ENCODE data around the gene SRGAP2B. TPM values are rescaled to one million over a fixed set of nuclear protein-coding genes. Genes with fewer than 3 reads are reported as not detected.
"Not testable (repeated sequence)": the region's sequence is repeated elsewhere in the genome, so short reads cannot be mapped to it uniquely, and the experiment has no call there.

SRGAP2B gene
- polyA plus RNA-seq, 3 donors: 5.8 to 25.5 (median 7.0) TPM

- H3K9ac ChIP-seq (ENCODE audit: insufficient read depth, low read length, poor library complexity, severe bottlenecking); H3K4me2 ChIP-seq (replicated peaks; ENCODE audit: extremely low read depth, low read length, poor library complexity, severe bottlenecking); DNase-seq; H3K27ac Mint-ChIP-seq; H3K9me3 ChIP-seq (replicated peaks in 1 of 2; ENCODE audit: control insufficient read depth in 1 of 2, insufficient read depth in 1 of 2, low read length in 2 of 2); H3K27ac ChIP-seq (ENCODE audit: low read depth in 1 of 2, low read length in 2 of 2); H3K27me3 ChIP-seq (ENCODE audit: control insufficient read depth in 2 of 2, insufficient read depth in 2 of 2, low read length in 2 of 2); H3K27me3 Mint-ChIP-seq (ENCODE audit: low read depth in 3 of 3); H4K20me1 ChIP-seq (ENCODE audit: insufficient read depth, low read length); H3K36me3 ChIP-seq (replicated peaks in 1 of 2; ENCODE audit: control insufficient read depth in 1 of 2, insufficient read depth in 2 of 2, low read length in 2 of 2); intact Hi-C loops (cut with micrococcal nuclease); H3K4me3 ChIP-seq (replicated peaks in 1 of 3; ENCODE audit: low read depth in 2 of 3, low read length in 3 of 3); H3K9me3 Mint-ChIP-seq; H2AFZ ChIP-seq (ENCODE audit: insufficient read depth, low read depth, low read length, poor library complexity, severe bottlenecking); H3K36me3 Mint-ChIP-seq; H3K79me2 ChIP-seq (ENCODE audit: insufficient read depth, low read length); H3K4me3 Mint-ChIP-seq; H3K4me1 ChIP-seq (ENCODE audit: control insufficient read depth in 1 of 2, insufficient read depth in 2 of 2, low read length in 2 of 2); H3K4me1 Mint-ChIP-seq: not testable (repeated sequence)
- no CpG with 5 or more reads among the region's 5 CpGs for whole genome bisulfite sequencing (ENCODE audit: insufficient coverage)
These were observed 115.0 kb downstream of the SRGAP2B start for GRCh38 chr1:144979960-144980595.

DNA sequence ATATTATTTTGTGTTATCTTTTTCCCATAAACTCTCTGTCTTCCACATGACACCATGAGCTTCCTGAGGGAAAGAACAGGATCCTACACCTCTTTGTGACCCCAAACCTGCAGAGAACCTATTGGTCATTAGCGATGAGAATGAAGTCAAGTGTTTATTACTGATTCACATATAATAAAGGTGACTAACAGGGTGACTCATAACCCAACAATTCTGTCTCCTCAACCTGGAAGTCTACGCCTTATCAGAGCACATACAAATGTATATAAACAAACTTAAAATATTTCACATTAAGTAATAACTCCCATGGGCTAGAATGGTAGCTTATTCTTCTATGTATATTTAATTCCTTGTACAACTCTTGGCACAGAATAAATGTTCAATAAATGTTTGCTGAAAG lies 117.3 kb downstream of the SRGAP2B start:
- H3K27ac Mint-ChIP-seq; H3K27me3 Mint-ChIP-seq (ENCODE audit: low read depth in 3 of 3); H3K36me3 ChIP-seq (replicated peaks in 1 of 2; ENCODE audit: control insufficient read depth in 1 of 2, insufficient read depth in 2 of 2, low read length in 2 of 2); H3K4me1 Mint-ChIP-seq; H3K27ac ChIP-seq (ENCODE audit: low read depth in 1 of 2, low read length in 2 of 2); H3K4me3 ChIP-seq (replicated peaks in 1 of 3; ENCODE audit: low read depth in 2 of 3, low read length in 3 of 3); H3K27me3 ChIP-seq (ENCODE audit: control insufficient read depth in 2 of 2, insufficient read depth in 2 of 2, low read length in 2 of 2); H2AFZ ChIP-seq (ENCODE audit: insufficient read depth, low read depth, low read length, poor library complexity, severe bottlenecking); H3K4me3 Mint-ChIP-seq; H3K9ac ChIP-seq (ENCODE audit: insufficient read depth, low read length, poor library complexity, severe bottlenecking); DNase-seq; H3K9me3 ChIP-seq (replicated peaks in 1 of 2; ENCODE audit: control insufficient read depth in 1 of 2, insufficient read depth in 1 of 2, low read length in 2 of 2); H3K79me2 ChIP-seq (ENCODE audit: insufficient read depth, low read length); H4K20me1 ChIP-seq (ENCODE audit: insufficient read depth, low read length); H3K4me1 ChIP-seq (ENCODE audit: control insufficient read depth in 1 of 2, insufficient read depth in 2 of 2, low read length in 2 of 2); H3K9me3 Mint-ChIP-seq; H3K36me3 Mint-ChIP-seq; intact Hi-C loops (cut with micrococcal nuclease); H3K4me2 ChIP-seq (replicated peaks; ENCODE audit: extremely low read depth, low read length, poor library complexity, severe bottlenecking): not testable (repeated sequence)
- no CpG with 5 or more reads among the region's 2 CpGs for WGBS (ENCODE audit: insufficient coverage)

- H3K4me3 Mint-ChIP-seq; H3K36me3 Mint-ChIP-seq; H3K4me2 ChIP-seq (replicated peaks; ENCODE audit: extremely low read depth, low read length, poor library complexity, severe bottlenecking); H3K27me3 ChIP-seq (ENCODE audit: control insufficient read depth in 2 of 2, insufficient read depth in 2 of 2, low read length in 2 of 2); H3K4me3 ChIP-seq (replicated peaks in 1 of 3; ENCODE audit: low read depth in 2 of 3, low read length in 3 of 3); H3K79me2 ChIP-seq (ENCODE audit: insufficient read depth, low read length); H3K9ac ChIP-seq (ENCODE audit: insufficient read depth, low read length, poor library complexity, severe bottlenecking); DNase-seq; H3K9me3 ChIP-seq (replicated peaks in 1 of 2; ENCODE audit: control insufficient read depth in 1 of 2, insufficient read depth in 1 of 2, low read length in 2 of 2); H3K36me3 ChIP-seq (replicated peaks in 1 of 2; ENCODE audit: control insufficient read depth in 1 of 2, insufficient read depth in 2 of 2, low read length in 2 of 2); H3K27ac ChIP-seq (ENCODE audit: low read depth in 1 of 2, low read length in 2 of 2); H3K4me1 ChIP-seq (ENCODE audit: control insufficient read depth in 1 of 2, insufficient read depth in 2 of 2, low read length in 2 of 2); intact Hi-C loops (cut with micrococcal nuclease); H3K4me1 Mint-ChIP-seq; H4K20me1 ChIP-seq (ENCODE audit: insufficient read depth, low read length); H3K27me3 Mint-ChIP-seq (ENCODE audit: low read depth in 3 of 3); H2AFZ ChIP-seq (ENCODE audit: insufficient read depth, low read depth, low read length, poor library complexity, severe bottlenecking); H3K27ac Mint-ChIP-seq; H3K9me3 Mint-ChIP-seq: not testable (repeated sequence)
- WGBS (ENCODE audit: insufficient coverage): no CpG with 5 or more reads among the region's 3 CpGs
These were observed 123.2 kb downstream of the SRGAP2B start for GRCh38 chr1:144971936-144972335.

DNA sequence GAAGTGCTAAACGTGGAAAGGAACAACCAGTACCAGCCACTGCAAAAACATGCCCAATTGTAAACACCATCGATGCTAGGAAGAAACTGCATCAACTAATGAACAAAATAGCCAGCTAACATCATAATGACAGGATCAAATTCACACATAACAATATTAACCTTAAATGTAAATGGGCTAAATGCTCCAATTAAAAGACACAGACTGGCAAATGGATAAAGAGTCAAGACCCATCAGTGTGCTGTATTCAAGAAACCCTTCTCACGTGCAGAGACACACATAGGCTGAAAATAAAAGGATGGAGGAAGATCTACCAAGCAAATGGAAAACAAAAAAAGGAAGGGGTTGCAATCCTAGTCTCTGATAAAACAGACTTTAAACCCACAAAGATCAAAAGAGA lies 128.6 kb downstream of the SRGAP2B start:
- H2AFZ ChIP-seq (ENCODE audit: insufficient read depth, low read depth, low read length, poor library complexity, severe bottlenecking); H4K20me1 ChIP-seq (ENCODE audit: insufficient read depth, low read length); H3K9me3 ChIP-seq (replicated peaks in 1 of 2; ENCODE audit: control insufficient read depth in 1 of 2, insufficient read depth in 1 of 2, low read length in 2 of 2); H3K27me3 Mint-ChIP-seq (ENCODE audit: low read depth in 3 of 3); H3K9me3 Mint-ChIP-seq; H3K79me2 ChIP-seq (ENCODE audit: insufficient read depth, low read length); intact Hi-C loops (cut with micrococcal nuclease); H3K27ac ChIP-seq (ENCODE audit: low read depth in 1 of 2, low read length in 2 of 2); H3K27me3 ChIP-seq (ENCODE audit: control insufficient read depth in 2 of 2, insufficient read depth in 2 of 2, low read length in 2 of 2); H3K4me3 ChIP-seq (replicated peaks in 1 of 3; ENCODE audit: low read depth in 2 of 3, low read length in 3 of 3); H3K9ac ChIP-seq (ENCODE audit: insufficient read depth, low read length, poor library complexity, severe bottlenecking); DNase-seq; H3K36me3 Mint-ChIP-seq; H3K4me1 Mint-ChIP-seq; H3K4me3 Mint-ChIP-seq; H3K4me1 ChIP-seq (ENCODE audit: control insufficient read depth in 1 of 2, insufficient read depth in 2 of 2, low read length in 2 of 2); H3K4me2 ChIP-seq (replicated peaks; ENCODE audit: extremely low read depth, low read length, poor library complexity, severe bottlenecking); H3K36me3 ChIP-seq (replicated peaks in 1 of 2; ENCODE audit: control insufficient read depth in 1 of 2, insufficient read depth in 2 of 2, low read length in 2 of 2): not testable (repeated sequence)
- peak overlapping the region in 2 of 7 donors; percentile 8 to 69 for H3K27ac Mint-ChIP-seq
- no CpG with 5 or more reads among the region's 3 CpGs for WGBS (ENCODE audit: insufficient coverage)

Data from CD14-positive monocyte (primary cell).